ENCODE results near the gene B4GALT2. TPM values are rescaled to one million over a fixed set of nuclear protein-coding genes. Genes with fewer than 3 reads are reported as not detected.

B4GALT2 gene
- total and polyA plus RNA-seq, 10 of the 15 experiments (the other 5 are each of a cell fraction or from before 2014, with no cell fraction given) = 0.98 to 61.0 (median 23.4) TPM

- peak in 1 of 2 experiments; percentile 40; a peak in 2 of 4 replicates for TF ChIP-seq BHLHE40 (IDR thresholded peaks at IDR 0.05; ENCODE audit: borderline replicate concordance in 1 of 2, low read depth in 2 of 2, low read length in 1 of 2)
- TF ChIP-seq HDGF (IDR thresholded peaks at IDR 0.05) = peak; percentile 43; the same call in 1 of the 2 replicates
- no peak for TF ChIP-seq YY1 (IDR thresholded peaks at IDR 0.05; ENCODE audit: low read depth, low read length)
- TF ChIP-seq SMAD1 (IDR thresholded peaks at IDR 0.05; ENCODE audit: low read depth, partially characterized antibody) = no peak
Measured at GRCh38 chr1:43979528-43980254, 681 bp downstream of the B4GALT2 start (continued).

DNA sequence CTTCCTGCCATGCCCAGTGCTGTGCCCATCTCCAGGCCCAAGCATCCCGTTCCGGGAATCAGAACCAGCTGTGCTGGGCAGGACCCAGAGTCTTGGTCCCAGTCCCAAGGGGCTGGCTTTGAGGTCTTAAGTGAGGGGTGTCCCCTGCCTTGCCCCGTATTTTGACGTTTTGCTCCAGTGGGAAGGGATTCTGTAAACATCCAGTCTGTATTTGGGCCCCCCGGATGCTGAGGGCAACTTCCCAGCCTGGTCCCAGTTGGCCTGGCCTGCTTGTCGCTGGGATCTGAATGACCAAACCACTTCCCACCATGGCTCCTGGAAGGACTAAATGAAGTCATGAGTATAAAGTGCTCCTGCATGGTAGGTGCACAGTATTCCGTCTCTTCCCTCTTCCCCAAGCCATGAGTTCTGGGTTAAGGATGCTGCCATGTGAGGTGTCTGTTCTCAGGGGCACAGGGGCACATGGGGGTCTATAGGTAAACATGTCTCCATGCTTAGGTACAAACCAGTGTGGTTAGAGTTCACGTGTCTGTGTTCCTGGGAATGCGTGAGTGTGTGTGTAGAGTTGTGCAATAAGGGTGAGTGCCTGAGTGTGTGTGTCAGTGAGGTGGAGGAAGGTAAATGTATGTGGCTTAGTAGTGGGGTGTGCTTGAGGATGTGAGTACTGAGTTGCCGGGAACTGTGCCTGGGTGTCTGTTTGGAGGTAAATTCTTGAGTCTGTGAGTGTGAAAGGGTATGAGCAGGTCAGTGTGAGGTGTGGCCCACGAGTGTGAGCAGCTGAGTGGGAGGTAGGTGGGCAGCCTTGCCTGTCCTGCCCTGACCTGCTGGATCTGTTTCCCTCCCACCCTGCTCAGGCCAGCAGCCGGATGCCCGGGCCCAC is 1.5 kb downstream of the B4GALT2 start:
- peak overlapping the region; percentile 29; the same call in 1 of the 2 replicates for H2AFZ ChIP-seq (ENCODE audit: control insufficient read depth, low read depth, low read length)
- CTCF ChIA-PET = no interaction called here
- RAD21 ChIA-PET (ENCODE audit: unreplicated experiment) = interaction anchor here (0.7 kb wide), 1 partner anchor 217 kb away, joined by 3 read pairs; no protein-coding TSS in a partner anchor
- H3K79me2 ChIP-seq (ENCODE audit: control insufficient read depth, insufficient read depth, low read length) = peaks cover 37% of the 10 kb centered on the region
- H3K4me2 ChIP-seq (ENCODE audit: control insufficient read depth, insufficient read depth) = peak overlapping the region; percentile 96
- TF ChIP-seq SMAD5 (IDR thresholded peaks at IDR 0.05; ENCODE audit: low read depth) (no peak), HDGF (IDR thresholded peaks at IDR 0.05) (0 out of 2 replicates have a peak, but pooled peaks have one; percentile 66)
- no peaks in the 10 kb centered on the region for H4K20me1 ChIP-seq (ENCODE audit: control insufficient read depth, insufficient read depth)
- H3K27ac ChIP-seq (ENCODE audit: control insufficient read depth, insufficient read depth) = no peak overlapping the region; the same call in 1 of the 2 replicates
- WGBS (ENCODE audit: insufficient coverage, insufficient replicate concordance, low lambda C conversion rate, missing lambda C conversion rate) = 80% methylated on average over 13 of the region's 13 CpGs
- no TSS peak for BruUV-seq (replicated peaks)
- H3K4me1 ChIP-seq (ENCODE audit: control insufficient read depth, insufficient read depth, low read length) = peaks cover 22% of the 10 kb centered on the region
- SMC1A ChIA-PET (ENCODE audit: uncharacterized antibody, unreplicated experiment) = no interaction called here
- no peaks in the 10 kb centered on the region for H3K9me3 ChIP-seq (replicated peaks; ENCODE audit: control insufficient read depth, insufficient read depth, low read length)
- H3K9ac ChIP-seq (ENCODE audit: control insufficient read depth, insufficient read depth, low read length) = peak overlapping the region; percentile 72
- DNase-seq (ENCODE audit: low read depth, low spot score) (no peak), ATAC-seq (peak; percentile 19), FAIRE-seq (peak; percentile 49)
- peaks cover 4 to 7% of the 10 kb centered on the region in 2 experiments for H3K36me3 ChIP-seq (ENCODE audit: control insufficient read depth in 2 of 2, insufficient read depth in 2 of 2, low read length in 1 of 2)
- in situ Hi-C loops (cut with MboI) (no loop called here), intact Hi-C loops (cut with micrococcal nuclease; ENCODE audit: unreplicated experiment) (no loop called here)
- no peaks in the 10 kb centered on the region for H3K27me3 ChIP-seq (replicated peaks in 1 of 2; ENCODE audit: control insufficient read depth in 2 of 2, insufficient read depth in 2 of 2, low read length in 1 of 2)
- H3K4me3 ChIP-seq = peak overlapping the region; percentile 74
- POLR2A ChIA-PET = interaction anchor here (0.6 to 0.9 kb wide), 2 partner anchors 13 to 17 kb away, joined by 3 to 5 read pairs; no protein-coding TSS in a partner anchor

Data from GM12878 (cell line).